Renal pelvis (tissue), 4 donors: ENCODE data around the gene TSPO. TPM values are rescaled to one million over a fixed set of nuclear protein-coding genes. Genes with fewer than 3 reads are reported as not detected.

Source experiments
- DNase-seq: peaks from one replicate; pipeline ENCODE4 v3.0.0-alpha.2; 2013
- polyA plus RNA-seq, 3 donors: library from polyadenylated mRNA; unstranded; fragments of 120-200 nt; gene quantifications; one replicate each; pipeline ENCODE4 v1.2.1, GENCODE V29; 2013; ENCODE audit not compliant: insufficient read length in 3 of 3

Gene TSPO
- polyA plus RNA-seq, 3 donors = 28.5 to 30.5 (median 30.0) TPM

DNA sequence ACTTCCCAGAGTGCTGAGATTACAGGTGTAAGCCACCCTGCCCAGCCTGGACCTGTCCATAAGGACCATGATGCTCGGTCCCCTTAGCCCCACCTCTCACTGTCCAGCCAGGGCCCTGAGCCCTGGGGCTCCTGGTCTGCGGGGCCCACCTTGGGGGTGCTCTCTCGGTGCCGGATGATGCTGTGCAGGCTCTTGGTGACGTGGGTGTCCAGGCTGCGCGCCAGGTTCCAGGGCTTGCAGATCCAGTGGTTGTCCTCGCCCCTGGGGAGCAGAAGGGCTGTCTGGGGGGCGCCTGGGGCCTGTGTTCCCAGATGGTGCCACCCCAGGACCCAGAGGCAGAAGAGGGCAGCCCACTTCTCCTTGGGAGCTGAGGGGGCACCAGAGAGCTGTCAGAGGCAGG is 22.2 kb downstream of the TSPO start:
- DNase-seq = no peak

- no peak for DNase-seq
Observed at GRCh38 chr22:43173976-43174720, 22.8 kb downstream of the TSPO start.

DNA sequence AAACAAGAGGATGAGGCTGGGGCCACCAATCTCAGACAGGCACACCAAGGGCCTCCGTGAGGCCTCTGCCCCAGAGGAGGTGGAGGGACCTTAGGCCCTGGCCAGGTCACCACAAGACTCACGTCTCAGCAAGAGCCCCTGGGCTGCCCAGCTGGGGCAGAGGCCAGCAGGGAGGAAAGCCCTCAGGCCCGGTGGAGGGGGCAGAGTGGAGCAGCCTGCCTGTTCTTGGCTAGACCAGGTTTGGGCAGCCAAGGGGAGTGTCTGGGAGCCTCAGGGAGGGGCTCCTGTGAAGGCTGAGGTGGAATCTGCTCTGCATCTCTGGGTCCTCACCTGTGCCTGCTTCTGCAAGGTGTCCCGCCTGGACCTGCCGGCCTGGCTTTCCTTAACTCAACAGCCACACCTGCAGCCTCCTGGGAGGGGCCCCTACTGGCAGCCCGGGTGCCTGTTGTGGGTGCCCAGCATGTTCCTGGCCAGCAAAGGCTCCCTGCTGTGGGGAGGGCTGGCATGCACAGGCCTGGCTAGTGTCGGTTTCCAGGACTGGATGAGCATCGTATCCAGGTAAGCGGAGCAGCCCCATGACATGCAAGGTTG is 23.7 kb downstream of the TSPO start:
- no peak for DNase-seq

GRCh38 chr22:43176090-43176489 is 24.7 kb downstream of the TSPO start:
- DNase-seq = no peak

GRCh38 chr22:43177479-43177878 is 26.1 kb downstream of the TSPO start:
- DNase-seq = no peak

DNA sequence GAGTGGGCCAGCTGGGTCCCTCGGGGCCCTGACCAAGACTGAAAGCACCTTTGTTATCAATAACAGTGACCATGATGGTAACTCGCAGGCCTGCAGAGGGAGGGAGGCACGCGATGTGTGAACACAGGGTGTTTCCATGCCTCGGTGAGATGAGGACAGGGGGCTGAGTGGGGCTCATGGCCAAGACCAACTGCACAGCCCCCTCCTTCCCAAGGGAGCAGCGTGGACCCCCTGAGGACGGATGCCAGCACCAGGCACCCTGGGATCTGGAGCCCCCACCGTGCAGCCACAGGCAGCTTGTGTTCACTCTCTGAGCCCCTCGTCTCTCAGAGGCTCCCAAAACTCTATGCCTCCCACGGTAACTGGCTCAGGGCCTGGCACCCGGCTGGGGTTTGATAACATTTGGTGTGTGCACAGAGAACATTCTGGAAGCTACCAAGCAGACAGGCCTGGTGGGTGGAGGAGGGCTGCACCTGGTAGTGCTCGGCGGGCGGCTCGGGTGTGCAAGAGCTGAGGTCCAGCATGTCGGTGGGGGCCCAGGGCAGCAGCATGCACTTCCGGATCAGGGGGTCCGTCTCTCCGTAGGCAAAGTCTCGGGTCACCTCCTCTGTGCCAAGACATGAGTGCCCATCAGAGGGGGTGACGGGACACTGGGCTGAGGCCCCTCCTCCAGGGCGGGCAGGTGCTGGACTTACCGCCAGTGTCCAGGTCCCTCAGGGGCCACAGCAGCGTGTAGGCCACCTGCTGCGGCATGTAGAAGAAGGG is 28.0 kb downstream of the TSPO start:
- no peak for DNase-seq

DNA sequence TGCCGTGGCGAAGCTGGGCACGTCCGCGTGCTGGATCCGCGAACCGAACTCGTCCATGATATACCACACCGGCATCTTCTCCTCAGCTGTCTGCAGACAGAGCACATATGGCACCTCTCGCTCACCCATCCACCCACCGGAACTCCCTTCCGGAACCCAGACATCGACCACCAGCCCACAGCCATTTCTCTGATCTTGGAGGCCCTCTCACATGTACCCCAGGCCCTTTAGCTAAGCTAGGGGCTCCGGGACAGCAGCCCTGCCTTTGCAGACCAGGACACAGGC is 28.5 kb downstream of the TSPO start:
- no peak for DNase-seq

- DNase-seq = no peak
Observed at GRCh38 chr22:43180670-43181069, 29.3 kb downstream of the TSPO start.

DNA sequence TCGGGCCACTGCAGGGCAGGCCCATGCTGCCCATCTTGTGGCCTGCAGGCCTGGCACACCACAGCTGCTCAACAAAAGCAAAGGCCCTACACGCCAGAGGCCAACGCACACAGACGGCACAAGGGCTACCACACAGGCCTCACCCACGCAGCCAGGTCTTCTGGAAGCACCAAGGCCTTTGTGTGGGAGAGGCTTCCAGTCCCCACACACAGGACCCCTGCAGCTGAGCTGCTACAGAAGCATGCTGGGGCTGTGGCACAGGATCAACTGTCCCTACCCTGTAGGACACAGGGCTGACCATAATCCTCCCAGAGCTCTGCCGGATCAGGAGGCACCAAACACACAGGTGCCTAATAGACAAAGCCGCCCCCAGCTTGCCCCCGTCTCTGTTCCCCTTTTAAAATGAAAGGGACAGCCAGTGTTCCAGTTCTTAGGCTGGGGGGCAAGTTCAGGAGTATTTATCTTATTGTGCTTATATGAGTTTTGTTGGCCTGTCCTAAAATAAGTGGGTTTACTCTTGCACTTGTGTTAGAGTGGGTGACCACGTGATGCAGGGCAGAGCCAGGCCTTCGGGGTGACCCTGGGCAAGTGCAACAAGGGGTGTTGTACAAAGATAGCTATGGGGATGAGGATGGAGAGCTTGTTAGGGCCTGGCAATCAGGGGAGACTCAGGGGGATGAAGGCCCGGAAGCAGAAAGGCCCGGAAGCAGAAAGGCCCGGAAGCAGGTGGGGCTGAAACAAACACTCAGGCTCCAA is 30.1 kb downstream of the TSPO start:
- no peak for DNase-seq

GRCh38 chr22:43182118-43182517 is 30.8 kb downstream of the TSPO start:
- DNase-seq = no peak

- DNase-seq = no peak
Observed at GRCh38 chr22:43182726-43183125, 31.4 kb downstream of the TSPO start.

- no peak for DNase-seq
Observed at GRCh38 chr22:43183496-43184277, 32.3 kb downstream of the TSPO start.

DNA sequence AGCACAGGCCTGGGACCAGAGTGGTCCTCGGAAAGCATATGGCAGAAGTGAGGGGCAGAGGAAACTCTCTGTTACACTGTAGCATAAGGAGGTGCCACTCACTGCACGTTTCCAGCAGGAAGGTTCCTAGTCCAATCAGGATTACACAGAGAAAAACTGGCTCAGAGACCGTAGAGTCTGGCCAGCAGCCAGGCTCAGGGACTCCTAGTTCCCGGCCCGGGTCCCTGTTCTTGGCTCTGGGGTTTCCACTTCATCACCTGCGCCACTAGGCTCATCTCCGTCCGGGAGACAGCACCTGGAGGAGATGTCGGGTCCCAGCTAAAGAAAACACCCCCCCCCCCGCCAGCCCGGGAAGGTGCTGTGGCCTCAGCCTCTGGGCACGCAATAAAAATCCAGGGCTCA is 34.5 kb downstream of the TSPO start:
- DNase-seq = no peak

DNA sequence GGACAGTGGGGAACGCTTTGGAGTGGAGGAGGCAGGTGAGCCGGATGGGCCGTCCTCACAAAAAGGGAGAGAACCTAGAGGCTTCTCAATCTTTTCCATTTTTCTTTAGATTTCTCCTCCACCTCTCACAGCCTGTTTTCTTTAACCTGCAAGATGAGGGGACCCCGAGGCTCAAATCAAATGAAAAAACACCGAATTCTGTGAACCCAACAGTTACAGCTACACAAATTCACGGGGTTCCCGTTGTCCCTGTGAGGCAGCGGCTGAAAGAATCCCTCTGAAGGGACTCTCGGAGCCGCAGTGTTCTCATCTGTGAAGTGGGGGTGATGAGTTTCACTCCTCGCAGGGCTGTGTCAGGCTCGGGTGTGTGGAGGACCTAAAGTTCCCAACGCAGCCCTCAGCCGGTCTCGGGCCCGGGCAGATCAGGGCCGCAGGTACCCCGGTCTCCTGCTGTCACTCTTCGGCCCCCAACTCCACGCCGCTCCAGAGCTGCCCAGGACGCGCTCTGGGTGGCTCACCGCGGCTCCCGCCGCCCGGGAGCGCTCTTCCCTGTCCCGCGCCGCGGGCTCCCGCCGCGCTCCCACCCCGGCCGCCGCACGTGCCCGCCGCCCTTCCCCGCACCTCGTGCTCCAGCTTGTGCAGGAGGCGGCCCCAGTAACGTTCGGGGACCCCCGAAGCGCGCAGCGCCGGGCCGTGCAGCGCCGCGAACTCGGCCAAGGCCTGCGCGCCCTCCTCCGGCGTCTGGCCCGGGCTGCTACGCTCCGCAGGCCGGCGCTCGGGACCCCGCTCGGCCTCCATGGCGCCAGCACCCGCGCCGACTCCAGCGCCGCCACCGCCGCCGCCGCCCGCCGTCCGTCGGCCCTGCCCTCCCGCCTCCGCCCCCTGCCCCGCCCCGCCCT is 35.2 kb downstream of the TSPO start, which contains the start of gene TTLL12:
Gene TTLL12 (minus strand): TSS at position 863 of the 899 bp plus-strand sequence. CDS start 65 bp downstream, at position 798.
- DNase-seq = no peak

GRCh38 chr22:43187171-43188099 is 36.1 kb downstream of the TSPO start:
- DNase-seq = peak; percentile 95

DNA sequence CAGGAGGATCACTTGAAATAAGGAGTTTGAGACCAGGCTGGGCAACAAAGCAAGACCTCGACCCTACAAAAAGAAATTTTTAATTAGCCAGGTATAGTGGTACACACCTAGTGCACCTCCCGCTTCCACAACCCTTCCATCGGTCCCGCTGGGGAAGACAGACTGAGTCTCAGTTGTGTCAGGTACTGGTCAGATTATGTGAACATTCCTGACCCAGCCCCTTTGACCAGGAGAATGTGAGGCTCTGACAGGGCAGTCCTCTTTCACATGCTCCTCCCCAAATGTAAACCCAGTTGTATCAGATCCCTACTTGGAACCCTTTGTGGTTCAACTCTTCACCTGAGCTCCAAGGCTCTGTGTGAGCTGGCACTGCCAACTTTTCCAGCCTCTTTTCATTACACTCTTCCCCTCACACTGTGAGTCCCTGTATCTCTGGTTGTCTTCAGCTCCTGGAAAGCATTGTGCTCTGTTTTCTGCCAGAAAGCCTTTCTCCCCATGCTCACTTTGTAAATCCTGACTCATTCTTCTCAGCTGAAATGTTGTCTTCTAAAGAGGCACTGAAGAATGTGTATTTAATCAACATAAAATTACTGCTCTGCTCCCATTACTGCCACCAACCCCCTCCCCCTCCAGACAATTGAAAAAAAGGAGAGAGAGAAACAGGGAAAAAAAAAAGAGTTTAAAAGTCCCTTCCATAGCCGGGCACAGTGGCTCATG is 37.6 kb downstream of the TSPO start:
- DNase-seq = no peak

DNA sequence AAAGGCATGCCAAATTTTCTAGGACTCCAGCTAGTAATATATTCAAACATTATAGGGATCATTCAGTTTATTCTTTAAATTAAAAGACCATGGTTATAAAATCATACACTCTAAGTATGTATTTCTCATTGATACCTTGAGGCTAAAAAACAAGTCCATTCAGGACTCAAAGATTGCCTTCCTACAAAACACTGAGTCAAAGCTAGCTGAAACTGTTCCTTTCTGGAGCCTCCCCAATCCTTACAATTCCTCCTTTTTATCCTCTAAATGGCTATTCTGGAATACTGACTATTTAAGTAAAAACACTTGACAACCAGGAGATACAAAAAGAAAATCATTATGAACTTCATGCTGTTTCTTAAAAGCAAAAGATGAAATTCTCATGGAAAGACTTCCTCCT is 40.5 kb downstream of the TSPO start:
- DNase-seq = no peak

DNA sequence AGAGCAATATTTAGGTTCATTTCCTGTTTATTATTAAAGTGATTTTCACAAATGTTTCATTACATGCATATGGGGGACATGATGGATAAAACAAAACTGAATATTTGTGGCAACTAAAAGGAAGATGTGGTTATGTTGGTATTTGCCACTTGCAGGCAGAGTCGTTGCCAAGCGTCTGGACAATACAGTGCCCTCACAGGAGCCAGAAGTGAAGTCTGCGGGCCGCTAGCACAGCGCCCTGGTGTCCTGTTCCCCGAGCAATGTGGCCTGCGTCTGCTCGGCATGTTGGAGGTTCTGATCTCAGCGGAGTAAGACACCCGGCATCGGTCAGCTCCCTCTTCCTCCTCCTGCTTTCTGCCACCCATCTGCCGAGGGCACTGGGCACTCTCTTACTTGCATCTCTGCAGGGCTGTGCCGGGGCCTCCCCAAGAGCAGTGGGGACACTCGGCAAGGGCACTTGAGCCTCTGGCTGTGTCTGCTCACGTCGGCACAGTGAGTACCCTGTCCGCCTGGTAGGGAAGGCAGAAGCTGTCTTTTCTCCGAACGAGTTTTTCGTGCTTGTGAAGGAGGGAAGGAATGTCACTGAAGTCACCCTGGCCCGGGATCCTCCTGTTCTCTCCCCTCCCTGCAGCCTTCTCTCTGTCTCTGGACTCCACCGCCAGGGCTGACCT is 46.0 kb downstream of the TSPO start:
- DNase-seq = no peak
